ENCODE data around the gene MARK2.

DNA sequence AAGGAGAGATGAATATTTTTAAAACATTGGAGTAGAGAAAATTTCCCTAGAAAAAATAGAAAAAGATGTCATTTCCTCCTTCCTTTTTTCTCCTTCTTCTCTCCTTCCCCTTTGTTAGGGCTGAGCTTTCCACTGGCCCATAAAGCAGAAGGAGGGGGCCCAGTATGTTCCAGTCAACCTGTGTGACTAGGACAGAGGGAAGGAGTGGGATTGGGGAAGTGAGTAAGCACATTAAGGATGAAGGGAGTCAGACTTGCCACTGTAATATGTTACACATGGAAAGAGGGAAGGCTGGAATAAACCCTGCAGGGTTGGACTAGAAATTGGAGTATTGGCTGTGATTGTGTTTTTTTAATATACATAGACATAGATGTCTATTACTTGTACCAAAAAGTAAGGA is 45.7 kb upstream of the MARK2 start:
- TF ChIP-seq ZNF274 (IDR thresholded peaks at IDR 0.05; ENCODE audit: low read depth, low read length) = no peak
- TF ChIP-seq SUZ12 (IDR thresholded peaks at IDR 0.05; ENCODE audit: extremely low read depth, insufficient read depth, insufficient read length) = no peak

Measured in NT2/D1 (cell line).